Inferior parietal cortex (tissue), 1 donor: ENCODE data around the gene IFT25.
"Not testable (repeated sequence)": the region's sequence is repeated elsewhere in the genome, so short reads cannot be mapped to it uniquely, and the experiment has no call there.

Experiments used
- DNase-seq: peaks from one replicate; pipeline ENCODE4 v3.0.0-alpha.2; 2016; ENCODE audit errors: extremely low spot score

Gene IFT25

DNA sequence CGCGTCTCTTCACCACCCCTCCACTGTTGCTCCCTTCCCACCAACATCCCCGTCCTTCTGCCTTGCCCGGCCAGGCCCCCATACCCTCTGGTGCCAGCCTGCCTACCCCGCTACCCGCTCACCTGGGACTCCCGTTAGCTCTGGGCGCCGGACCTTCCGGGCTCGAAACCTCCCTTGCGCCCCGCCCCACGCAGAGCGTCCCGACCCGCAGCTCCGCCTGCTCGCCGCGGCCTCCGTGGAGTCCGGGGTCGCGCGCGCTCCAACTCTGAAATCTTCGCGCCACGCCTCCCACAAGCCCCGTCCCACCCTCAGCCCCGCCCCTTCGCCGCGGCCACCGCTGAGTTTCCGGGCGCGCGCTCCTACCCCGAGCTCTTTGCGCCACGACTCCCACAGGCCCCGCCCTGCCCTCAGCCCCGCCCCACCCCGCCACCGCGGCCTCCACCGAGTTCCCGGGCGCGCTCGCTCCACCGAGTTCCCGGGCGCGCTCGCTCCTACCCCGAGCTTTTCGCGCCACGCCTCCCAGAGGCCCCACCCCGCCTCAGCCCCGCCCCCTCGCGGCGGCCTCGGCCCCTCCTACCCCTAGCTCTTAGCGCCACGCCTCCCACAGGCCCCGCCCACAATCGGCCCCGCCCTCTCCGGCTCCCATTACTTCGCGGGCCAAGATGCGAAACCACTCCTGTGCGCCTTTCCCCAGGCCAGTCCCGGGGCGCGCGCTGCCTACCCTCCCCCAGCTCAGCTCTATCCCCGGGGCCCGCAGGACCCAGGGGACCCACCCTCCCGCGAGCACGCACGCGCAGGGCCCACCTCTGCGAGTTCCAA is at the start of gene IFT25:
IFT25 (minus strand) TSS at position 267 of the 819 bp plus-strand sequence. CDS start 5,617 bp downstream, outside the sequence.
- DNase-seq: peak; percentile 93

DNA sequence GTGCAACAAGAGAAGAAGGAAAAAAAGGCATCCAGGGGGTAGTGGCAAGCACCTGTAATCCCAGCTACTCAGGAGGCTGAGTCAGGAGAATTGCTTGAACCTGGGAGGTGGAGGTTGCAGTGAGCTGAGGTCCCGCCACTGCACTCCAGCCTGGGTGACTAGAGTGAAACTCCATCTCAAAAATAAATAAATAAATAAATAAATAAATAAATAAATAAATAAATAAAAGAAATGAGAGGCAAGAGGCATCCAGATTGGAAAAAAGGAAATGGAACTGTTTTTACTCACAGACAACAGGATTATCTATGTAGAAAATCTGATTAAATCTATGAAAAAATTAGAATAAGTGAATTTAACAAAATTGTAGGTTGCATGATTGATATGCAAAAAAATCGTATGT is 49.0 kb upstream of the IFT25 start:
- not testable (repeated sequence) for DNase-seq

DNA sequence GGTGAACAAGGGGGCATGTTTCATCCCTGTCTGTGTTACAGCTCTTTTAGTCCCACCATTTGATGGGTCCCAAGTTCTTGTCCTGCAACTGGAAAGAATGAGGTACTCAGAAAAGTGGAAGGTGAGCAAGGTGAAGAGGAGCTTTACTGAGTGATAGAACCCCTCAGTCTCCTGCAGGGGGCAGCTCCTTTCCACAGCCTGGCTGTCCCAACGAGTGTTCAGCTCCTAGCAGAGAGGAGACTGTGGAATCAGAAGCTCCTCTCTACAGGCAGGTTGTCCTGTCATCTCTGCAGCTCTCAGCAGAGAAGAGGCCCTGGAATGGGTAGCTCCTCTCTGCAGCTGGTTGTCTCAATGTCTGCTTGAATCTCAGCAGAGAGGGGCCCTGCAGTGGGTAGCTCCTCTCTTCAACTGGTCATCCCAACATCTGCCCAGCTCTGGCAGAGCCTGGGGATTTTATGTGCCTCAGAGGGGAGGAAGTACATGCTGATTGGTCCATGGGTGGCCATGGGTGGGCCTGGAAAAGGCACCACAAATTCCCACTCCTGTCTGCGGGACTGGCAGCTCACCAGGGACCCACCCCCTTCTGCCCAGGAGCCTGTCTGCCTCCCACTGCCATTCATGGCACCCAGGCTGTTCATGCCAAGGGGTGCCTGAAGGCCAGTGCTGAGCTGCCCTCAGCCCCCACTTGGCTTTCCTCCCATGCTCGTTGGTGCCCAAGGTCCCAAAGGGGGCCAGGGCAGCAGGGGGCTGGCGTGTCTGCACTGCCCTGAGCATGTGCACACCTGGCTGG is 46.8 kb upstream of the IFT25 start:
- no peak for DNase-seq

DNA sequence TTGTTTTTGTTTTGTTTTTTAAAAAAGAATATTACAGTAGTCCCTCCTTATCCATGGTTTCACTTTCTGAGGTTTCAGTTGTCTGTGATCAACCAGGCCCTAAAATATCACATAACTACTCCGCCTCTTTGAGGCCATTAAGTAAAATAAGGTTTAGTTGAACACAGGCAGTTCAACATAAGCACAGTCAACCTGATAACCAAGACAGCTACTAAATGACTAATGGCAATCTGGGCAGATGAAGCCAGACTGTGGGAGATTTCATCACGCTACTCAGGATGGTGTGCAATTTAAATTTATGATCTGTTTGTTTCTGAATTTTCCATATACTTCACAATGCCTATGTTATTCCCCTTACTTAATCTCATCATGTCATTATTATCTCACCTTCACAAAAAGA is 42.4 kb upstream of the IFT25 start:
- no peak for DNase-seq

DNA sequence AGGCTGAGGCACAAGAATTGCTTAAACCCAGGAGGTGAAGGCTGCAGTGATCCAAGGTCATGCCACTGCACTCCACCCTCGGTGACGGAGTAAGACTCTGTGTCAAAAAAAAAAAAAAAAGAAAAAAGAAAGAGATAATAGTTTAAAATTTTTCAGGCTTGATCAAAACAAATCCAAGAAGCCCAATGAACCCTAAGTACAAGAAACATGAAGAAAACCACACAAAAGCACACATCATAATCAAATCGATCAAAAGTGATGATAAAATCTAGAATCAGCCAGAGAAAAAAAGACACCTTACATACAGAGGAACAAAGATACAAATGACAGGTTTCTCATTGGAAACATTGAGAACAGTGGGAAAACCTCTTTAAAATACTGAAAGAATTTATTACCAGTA is 41.0 kb upstream of the IFT25 start:
- DNase-seq: no peak

DNA sequence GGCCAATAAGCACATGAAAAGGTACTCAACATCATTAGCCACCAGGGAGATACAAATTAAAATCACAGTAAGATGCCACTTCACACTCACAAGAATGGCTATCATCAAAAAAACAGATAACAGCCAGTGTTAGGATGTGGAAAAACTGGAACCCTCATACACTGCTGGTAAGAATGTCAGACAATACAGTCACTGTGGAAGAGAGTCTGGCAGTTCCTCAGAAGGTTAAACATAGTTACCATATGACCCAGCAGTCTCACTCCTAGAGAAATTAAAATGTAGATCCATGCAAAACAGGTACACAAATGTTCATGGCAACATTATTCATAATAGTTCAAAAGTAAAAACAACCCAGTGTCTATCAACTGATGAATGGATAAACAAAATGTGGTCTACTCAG is 39.2 kb upstream of the IFT25 start:
- no peak for DNase-seq

DNA sequence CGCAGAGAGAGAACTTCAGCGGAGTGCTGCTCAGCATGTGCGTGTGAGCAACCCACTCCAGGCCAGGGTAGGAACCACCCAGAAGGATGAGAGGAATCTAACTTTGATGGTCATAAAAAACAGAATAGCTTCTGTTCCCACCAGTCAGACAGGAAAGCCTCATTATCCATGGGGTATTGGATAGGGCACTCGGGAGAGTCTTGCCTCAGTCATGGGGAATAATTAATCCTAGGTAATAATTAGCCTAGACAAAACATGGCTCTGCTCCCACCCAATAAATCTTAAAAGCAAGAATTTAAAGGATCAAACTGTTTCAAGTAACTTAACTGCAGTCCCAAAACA is 37.2 kb upstream of the IFT25 start:
- no peak for DNase-seq

DNA sequence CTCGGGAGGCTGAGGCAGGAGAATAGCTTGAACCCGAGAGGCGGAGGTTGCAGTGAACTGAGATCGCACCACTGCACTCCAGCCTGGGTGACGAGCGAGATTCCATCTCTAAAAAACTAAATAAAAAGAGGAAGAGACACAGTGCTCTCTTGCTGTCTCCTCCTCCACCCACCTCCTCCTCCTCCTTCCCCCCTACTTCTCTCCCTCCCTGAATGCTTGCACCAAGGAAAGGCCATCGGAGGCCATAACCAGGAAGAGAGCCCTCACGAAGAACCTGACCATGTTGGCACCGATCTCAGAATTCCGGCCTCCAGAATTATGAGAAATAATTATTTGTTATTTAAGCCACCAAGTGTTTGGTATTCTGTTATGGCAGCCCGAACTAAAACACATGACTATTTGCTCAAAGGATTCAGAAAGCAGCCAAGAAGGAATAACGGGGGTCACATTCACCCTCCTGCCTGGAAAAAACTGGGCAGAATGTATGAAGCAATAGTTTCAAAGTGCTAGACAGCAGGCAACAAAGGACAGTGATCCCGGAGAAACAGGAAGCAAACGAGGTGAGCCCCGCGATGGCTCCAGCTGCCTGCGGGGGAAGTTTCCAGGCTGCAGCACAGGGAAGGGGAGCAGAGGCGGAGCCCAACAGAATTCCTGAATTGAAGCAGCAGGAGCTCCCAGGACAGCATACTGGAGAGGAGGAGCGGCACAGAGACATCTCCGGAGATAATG is 36.7 kb upstream of the IFT25 start:
- DNase-seq: no peak

DNA sequence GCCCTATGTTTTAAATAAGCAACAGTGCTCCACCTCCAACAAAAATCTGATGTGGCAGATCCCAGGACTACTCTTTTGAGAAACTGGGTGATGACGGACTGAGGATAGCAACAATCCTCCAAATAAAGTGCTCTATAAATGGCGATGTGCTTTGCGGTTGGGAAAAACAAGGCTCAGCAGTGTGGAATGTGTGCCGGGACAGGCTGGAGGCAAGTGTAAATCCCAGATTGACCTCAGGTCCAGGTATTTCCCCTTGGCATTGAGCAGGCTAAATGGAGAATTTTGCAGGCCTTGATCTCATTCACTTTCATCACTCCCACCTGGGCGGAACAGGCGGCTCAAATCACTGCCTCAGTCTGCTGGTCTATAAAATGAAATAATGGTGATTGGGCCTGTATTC is 35.7 kb upstream of the IFT25 start:
- no peak for DNase-seq

DNA sequence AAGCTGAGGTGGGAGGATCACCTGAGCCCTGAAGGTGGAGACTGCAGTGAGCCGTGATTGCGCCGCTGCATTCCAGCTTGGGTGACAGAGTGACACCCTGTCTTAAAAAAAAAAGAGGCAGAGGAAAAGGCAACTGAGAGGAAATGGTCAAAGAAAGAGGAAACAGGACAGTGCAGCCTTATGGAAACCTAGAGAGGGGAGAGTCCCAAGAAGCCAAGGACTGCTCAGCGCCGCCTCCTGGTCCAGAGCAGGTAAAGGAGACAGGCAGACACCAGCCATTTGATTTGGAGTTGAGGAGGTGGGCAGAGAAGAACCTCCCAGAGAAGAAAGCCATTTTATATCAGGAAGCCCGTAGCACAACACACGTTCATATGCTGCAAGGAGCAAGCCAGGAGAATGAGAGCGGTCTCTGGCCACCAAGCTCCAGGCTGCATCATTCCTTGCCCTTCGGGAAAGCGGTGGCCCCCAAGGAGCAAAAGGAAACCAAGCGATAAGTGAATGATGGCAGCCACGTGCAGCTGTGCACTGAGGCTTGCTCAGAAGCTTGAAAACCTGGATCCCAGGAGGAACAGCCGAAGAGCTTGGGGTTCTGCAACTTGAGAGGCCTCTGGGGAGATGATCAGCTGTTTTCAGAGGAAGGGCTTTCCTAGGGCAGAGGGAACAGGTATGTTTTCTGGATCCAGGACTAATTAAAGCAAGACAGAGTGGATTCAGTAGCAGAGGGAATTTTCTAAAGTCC is 34.4 kb upstream of the IFT25 start:
- DNase-seq: no peak

DNA sequence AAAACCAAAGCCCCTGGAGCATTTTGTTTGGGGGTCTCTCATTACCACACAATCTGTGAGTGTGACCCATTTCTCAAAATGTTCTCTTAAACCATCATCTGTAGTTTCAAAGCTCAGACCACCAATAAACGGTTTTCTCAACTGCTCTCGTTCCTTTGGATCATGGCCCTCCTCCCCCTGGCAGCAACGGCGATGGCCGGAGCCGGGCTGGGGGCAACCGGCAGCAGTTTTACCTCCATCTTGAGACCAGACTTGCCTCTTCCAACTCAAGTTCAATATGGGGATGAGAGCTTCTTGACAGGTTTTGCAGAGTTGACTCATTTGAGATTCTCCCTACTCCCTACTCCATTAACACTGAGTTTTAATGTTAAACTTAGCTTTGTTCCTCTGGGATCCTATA is 30.4 kb upstream of the IFT25 start:
- DNase-seq: no peak

DNA sequence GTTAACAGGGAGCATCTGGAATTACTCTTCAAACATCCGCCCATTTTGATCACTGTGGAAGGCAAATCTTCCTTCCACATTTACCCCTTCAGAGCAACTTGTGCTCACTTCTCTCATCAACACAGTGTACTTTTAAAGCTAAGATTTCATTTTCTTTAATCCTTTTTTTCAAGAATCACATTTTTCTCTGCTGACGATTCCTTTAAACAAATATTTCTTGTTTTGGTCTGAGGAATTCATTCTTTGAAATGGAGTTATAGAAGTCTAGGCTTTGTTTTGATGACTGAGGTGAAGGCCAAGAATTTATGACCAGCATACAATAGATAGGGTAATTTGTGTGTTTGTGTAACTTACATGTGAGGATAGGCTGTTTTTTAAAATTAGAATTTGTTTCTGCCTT is 26.2 kb upstream of the IFT25 start:
- no peak for DNase-seq

DNA sequence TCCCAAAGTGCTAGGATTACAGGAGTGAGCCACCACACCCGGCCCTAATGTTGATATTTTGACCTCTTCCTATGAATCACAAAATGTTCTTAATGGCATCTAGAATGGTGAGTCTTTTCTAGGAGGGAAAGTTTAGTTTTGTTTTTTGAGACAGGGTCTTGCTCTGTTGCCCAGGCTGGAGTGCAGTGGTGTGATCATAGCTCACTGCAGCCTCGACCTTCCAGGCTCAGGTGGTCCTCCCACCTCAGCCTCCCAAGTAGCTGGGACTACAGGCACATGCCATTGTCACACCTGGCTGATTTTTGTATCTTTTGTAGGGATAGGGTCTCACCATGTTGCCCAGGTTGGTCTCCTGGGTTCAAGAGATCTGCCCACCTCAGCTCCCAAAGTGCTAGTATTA is 23.8 kb upstream of the IFT25 start:
- not testable (repeated sequence) for DNase-seq

DNA sequence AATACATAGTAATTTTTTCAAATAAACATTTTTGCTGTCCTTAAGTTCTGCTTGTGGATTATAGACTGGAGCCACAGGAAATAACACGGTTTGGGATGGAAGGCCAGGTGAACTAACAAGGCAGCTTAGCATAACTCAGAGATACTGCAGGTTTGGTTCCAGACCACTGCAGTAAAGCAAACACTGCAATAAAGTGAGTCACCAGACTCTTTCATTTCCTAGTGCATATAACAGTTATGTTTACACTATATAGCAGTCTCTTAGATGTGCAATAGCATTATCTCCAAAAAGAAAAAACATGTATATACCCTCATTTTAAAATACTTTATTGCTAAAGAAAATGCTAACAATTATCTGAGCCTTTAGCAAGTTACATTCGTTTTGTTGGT is 22.6 kb upstream of the IFT25 start:
- no peak for DNase-seq

DNA sequence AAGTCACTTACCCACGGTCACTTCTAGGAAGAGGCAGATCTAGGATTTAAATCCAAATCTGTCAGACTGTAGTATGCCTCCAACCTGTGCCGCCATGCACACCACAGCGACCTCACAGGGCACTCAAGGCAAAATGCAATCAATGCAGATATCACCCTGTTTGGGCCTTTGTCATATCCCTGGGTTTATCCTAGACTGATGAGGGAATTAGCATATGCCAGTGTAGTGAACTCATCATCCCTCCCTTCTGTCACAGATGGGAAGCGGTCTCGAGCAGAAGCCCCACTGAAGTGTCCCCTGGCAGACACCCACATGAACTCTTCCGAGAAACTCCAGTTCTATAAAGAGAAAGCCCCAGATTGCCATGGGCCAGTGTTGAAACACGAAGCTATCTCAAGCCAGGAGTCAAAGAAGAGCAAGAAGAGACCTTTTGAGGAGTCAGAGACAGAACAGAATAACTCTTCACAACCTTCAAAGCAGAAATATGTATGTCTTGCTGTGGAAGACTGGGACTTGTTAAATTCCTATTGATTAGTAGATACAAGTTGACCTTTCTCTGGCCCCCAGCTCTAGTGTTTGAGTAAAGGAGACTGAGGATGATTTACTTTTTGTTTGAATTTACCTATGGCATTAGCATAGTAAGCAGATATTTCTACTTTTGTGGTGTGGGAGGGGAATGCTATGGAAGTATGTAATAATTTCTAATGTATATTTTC is 22.1 kb upstream of the IFT25 start:
- DNase-seq: no peak

DNA sequence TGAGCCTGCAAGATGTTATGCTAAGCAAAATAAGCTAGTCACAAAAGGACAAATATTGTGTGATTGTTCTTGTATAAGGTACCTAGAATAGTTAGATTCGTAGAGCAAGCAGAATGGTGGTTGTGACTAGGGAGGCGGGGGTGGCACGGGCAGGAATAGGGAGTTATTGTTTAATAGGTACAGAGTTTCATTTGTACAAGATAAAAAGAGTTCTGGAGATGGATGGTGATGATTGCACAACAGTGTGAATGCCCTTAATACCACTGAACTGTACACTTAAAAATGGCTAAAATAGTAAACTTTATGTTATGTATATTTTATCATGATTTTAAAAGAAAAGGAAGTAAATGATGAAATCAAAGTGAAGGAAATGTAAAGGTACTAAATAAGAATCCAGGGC is 21.3 kb upstream of the IFT25 start:
- DNase-seq: no peak

DNA sequence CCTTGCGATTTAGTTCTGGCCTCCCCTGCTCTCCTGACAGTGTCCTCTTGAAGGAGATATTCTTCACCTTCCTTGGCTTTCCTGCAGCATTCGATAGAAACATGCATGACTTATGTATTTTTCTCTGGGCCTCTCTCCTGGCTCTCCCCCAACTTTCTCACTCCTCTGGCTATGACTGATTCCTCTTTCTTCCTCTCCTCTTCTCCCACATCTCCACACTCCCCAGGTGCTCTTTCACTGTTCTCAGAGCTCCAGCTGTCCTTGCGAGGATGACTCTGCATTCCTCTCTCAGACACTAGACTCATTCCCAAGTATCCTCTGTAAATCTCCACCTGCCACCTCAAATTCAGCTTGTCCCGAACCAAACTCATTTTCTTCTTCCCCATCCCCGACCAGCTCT is 18.6 kb upstream of the IFT25 start:
- no peak for DNase-seq

DNA sequence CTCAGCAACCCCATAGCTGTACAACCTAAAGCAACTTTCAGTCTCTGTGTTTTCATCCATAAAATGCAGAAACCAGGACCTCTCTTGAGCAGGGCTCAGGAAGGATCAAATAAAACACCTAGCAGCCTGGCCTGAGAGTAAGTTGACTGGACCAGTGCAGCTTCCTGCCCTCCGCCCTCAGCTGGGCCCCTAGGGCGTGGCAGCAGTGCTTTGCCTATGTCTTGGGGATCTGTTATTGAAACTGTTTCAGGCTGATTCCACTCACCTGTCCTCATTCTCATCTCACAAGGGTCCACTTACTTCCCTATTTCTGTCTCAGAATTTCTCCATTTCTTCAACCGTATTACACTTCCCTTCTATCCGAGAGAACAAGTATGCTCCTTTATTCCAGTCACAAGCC is 18.0 kb upstream of the IFT25 start:
- no peak for DNase-seq

DNA sequence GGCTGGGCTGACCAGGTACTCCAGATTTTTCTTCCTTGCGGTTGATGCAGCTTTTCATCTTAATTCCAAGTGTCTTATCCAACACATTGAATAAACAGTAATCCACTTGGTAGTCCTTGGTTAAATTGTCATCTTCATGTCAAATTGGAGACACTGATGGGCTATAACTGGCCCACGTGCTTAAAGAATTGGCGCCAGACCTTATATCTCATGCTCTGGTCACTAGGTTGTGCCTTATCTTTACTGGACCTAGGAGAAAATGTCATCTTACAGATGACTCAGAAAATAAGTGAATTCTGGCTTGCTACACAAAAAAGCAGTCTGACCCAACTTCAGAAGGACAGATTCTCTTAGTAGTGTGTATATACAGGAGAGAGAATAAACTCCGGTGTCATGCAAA is 16.9 kb upstream of the IFT25 start:
- DNase-seq: no peak

DNA sequence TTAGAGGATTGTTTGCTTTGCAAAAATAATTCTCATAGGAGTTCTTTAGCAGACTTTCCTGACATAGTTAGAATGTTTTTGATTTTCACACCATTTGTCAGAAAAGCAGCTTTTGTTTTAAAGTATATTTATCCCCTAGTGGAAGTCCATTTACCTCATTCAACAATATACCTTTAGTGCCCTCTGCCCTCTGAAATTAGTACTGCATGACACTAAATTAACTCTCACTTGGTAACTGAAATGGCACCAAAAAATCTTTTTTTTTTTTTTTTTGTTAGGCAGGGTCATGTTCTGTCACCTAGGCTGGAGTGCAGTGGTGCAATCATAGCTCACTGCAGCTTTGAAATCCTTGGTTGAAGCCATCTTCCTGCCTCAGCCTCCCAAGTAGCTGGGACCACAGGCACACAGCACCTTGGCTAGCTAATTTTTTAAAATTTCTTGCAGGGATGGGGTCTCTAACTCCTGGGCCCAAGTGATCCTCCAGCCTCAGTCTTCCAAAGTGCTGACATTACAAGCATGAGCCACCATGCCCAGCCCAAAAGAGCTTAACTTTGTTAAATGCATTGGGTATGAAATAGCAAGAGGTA is 14.3 kb upstream of the IFT25 start:
- DNase-seq: no peak
